Measurements from ENCODE around the gene OTUB2.

The OTUB2 gene

GRCh38 chr14:94041551-94042346, 15.6 kb downstream of the OTUB2 start:
- no peak for DNase-seq

DNA sequence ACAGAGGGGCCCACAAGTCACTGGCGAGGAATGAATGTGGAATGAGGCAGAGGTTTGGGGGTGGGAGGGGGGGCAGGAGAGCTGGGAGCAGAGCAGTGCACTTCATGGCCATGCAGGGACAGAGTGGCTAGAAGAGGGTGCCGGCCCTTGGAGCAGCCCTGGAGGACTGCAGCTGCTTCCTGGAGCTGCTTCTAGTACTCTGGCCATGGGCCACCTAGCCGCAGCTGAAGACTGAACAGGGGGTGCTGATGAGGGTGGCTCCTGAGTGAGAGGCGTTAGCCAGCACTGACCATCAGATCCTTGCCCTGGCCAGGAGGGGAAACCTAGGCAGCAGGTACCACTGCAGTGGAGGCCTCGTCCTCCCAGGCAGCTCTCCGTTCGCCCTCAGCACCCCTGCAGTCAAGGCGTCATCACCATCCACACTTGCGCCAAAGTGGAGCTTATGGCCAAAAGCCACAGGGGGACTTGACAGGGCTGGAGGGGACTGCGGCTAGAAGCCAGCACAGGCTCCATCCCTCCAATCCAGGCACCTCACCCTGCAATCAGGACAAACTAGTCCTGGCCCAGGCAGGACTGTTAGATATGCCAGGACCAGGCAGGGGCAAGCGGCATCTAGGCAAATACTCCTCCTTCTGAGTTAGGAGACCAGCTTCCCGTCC, 16.4 kb downstream of the OTUB2 start:
- DNase-seq, result no peak

- no peak for DNase-seq
These were observed 17.1 kb downstream of the OTUB2 start for GRCh38 chr14:94043111-94043755.

GRCh38 chr14:94043756-94044475, 17.8 kb downstream of the OTUB2 start:
- DNase-seq, result no peak

DNA sequence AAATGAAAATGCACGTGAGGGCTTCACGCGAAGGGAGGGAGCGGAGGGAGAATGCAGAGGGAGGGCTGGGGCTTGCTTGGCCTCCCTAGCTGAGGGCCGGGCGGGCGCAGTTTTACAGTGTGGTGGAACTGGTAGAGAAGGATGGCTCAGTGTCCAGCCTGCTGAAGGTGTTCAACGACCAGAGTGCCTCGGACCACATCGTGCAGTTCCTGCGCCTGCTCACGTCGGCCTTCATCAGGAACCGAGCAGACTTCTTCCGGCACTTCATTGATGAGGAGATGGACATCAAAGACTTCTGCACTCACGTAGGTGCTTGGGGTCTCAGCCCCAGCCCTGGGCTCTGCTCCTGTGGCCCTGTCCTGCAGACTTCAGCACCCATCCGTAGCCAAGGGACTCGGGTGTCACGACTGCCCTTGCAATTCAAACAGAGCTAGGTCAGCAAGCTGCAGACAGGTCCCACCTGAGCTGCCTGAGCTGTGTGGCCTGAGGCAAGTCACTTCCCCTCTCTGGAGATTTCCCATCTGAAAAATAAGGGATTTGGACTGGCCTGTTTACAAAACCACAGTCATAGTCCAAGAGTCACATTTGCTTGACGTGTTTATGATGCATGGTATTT, 18.4 kb downstream of the OTUB2 start:
- DNase-seq, result no peak

DNA sequence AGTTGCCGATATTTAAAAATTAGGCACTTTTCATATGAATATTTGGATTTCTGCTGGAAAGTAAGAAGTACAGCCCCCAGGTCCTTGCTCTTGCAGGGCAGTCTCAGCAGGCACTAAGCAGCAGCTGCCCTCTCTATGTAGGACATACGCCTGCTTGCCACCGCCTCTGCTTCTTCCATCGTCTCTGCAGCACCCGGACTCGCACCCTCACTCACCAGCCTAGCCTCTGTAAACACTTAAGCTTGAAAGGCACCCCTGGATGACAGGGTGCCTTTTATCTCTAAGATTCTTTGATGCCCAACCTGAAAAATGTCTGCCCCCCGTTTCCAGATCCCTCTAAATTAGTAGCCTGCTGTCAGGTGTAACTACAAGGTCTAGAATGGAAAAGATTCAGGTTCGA, 19.0 kb downstream of the OTUB2 start:
- no peak for DNase-seq

DNA sequence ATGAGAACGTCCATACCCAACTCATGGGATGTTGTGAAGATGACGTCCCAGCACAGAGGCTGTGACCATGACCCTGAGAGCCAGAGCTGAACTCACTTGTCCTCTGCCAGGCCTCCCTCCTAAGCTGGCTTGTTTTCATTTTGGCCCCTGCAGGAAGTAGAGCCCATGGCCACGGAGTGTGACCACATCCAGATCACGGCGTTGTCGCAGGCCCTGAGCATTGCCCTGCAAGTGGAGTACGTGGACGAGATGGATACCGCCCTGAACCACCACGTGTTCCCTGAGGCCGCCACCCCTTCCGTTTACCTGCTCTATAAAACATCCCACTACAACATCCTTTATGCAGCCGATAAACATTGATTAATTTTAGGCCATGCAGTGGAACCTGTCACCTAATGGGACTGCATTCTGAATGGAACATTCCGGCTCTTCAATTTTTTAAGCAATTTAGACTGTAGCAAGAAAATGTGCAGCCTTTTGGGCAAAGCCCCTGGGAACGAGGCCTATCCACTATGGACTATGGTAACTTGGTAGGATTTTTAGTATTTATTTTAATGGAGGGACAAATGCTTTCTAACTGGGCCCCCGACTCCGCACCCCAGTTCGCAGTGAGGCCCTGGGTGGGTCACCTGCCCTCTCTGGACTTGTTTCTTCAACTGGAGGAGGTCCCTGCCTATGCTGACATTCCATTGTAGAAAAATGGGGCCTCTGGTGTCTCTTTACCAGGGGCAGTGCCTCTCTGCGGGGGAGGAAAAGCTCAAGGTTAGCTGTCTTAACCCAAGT, 19.6 kb downstream of the OTUB2 start:
- no peak for DNase-seq

GRCh38 chr14:94046696-94047250, 20.6 kb downstream of the OTUB2 start:
- DNase-seq, result no peak

- no peak for DNase-seq
These were observed 21.4 kb downstream of the OTUB2 start for GRCh38 chr14:94047581-94047980.

DNA sequence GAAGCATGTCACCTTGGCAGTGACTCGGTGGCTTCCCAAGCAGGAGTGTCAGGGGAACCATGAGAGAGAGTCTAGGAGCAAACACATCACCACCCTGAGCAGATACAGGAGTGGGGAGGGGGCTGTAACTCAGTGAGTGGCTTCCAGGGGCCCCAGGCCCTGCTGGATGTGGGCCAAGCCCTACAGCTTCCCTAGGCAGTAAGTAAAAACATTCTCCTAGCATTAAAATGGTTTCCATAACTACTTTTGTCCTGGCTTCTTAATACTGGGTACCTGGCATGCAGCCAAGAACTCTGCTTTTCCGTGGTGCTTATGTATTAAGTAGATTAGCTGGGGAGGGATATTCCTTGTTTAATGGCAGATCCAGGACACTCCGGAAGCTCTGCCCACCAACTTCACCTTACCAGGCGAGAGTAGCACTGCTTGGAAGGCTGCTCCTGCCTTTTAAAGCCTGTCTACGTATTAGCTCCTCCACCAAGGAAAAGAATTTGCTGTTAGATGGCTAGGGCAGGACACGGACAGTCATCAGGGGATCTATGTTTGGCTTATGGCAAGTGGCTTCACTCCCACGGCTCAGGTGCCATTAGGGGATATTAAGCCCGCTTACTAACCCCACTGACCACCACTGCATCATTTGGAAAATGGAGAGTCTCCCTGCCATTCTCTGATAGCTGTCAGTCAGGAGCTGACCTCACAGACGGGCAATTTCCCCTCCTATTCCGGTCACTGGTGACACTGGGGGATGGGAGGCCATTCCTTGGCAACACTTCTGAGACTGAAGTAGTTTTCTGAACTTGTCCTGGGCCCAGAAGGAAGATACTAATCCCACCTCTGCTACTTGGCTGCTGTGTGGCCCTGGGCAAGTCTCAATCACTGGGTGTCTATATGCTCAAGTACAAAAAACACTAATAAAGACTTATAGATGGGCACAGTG, 22.8 kb downstream of the OTUB2 start:
- DNase-seq, result no peak

GRCh38 chr14:94049625-94050023, 23.5 kb downstream of the OTUB2 start:
- DNase-seq, result no peak

DNA sequence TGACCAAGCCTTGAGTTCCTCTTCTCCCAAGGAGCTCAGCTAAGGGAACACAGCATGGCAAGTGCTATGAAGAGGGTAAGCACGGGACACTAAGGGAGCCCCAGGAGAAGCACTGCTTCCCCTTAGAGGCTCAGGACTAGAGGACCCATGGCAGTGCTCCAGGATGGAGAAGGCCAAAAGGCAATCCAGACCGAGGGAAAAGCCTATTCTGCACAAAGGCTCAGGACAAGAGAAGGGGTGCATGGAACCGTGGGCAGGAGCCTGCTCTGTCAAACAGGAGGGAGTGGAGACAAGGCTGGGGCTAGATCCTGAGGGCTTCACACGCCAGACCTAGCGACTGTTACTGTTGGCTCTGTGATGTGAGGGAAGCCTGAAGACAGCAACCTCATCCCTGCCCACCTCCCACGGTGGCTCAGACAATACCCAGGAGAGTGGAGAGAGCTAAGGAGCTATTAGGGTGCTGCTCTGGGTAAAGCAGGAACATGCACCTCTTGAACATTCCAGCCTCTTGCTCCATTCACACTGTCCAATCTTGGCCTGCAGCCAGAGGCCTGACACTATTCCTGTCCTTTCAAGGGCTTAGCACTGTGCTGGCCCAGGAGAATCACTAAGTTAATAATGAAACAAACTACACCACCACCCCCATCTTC, 24.2 kb downstream of the OTUB2 start:
- no peak for DNase-seq

GRCh38 chr14:94051115-94051514, 25.0 kb downstream of the OTUB2 start:
- no peak for DNase-seq

DNA sequence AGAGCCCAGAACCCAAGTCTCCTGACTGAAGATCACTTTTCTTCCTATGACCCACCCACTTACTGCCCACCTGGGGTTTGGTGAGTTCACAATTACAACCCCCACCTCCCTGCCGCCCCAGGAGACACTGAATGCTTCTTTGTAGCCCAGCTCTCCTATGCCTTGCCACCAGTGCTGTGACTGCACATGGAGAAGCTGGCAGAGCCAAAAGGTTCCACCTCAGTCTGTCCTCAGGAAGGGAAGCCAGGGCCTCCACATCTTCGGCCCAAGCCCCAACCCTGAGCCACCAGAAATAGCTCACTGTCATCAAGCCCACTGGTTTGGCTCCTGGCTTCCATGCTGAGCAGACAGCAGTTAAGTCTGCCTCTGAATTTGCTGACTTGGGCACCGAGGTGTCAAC, 25.6 kb downstream of the OTUB2 start:
- DNase-seq, result no peak

- no peak for DNase-seq
These were observed 26.1 kb downstream of the OTUB2 start for GRCh38 chr14:94052199-94052598.

- no peak for DNase-seq
These were observed 26.5 kb downstream of the OTUB2 start for GRCh38 chr14:94052662-94053061.

- no peak for DNase-seq
These were observed 28.3 kb downstream of the OTUB2 start for GRCh38 chr14:94054401-94054800.

- no peak for DNase-seq
These were observed 28.8 kb downstream of the OTUB2 start for GRCh38 chr14:94054936-94055335.

GRCh38 chr14:94056579-94057308, 30.6 kb downstream of the OTUB2 start:
- DNase-seq, result no peak
